B cell (primary cell): ENCODE measurements around the gene KPNB1. TPM values are rescaled to one million over a fixed set of nuclear protein-coding genes. Genes with fewer than 3 reads are reported as not detected.

Experiments used
- ATAC-seq: fragments of 200-7000 bp; cut with Tn5 transposase; one replicate; pipeline ENCODE4 v1.10.0; 2021; ENCODE audit warnings: low read depth, mild to moderate bottlenecking, moderate number of reproducible peaks, moderate library complexity
- CTCF ChIA-PET: fragments of 350-600 bp; sonication (Branson Sonifier 250); formaldehyde crosslinking; loops from one replicate; lab custom pipeline; 2021; ENCODE audit warnings: antibody characterized with exemption, inconsistent platforms; lab: Charles Lee
- POLR2A ChIA-PET: fragments of 350-600 bp; sonication (Branson Sonifier 250); formaldehyde crosslinking; loops from one replicate; lab custom pipeline; 2021; ENCODE audit warnings: antibody characterized with exemption; lab: Charles Lee
- DNase-seq: peaks from one replicate; pipeline ENCODE4 v3.0.0; 2013
- H2AFZ ChIP-seq: 2 replicates; pipeline ENCODE4 v1.6.1; 2012; ENCODE audit warnings: mild to moderate bottlenecking, low read depth, low read length; ENCODE audit not compliant: insufficient read depth, poor library complexity, severe bottlenecking
- H3K27ac ChIP-seq, 2 donors: 1 replicate in 1 of 2; 2 replicates in 1 of 2; pipeline ENCODE4 v1.5.1; 2012 to 2013; ENCODE audit warnings: low read length in 2 of 2, mild to moderate bottlenecking in 2 of 2, moderate library complexity in 1 of 2
- H3K27me3 ChIP-seq, 4 experiments: fragments of 200-600 bp in 1 of 4; sonication (generic) in 1 of 4; replicated peaks in 1 of 4; 1 replicate in 2 of 4; 2 replicates in 2 of 4; pipeline versions ENCODE4 v1.6.1 to v1.7.0; 2013 to 2016; ENCODE audit warnings: low read length in 3 of 4, mild to moderate bottlenecking in 2 of 4, mixed read lengths in 1 of 4, moderate library complexity in 1 of 4; ENCODE audit not compliant: insufficient read depth in 4 of 4, control insufficient read depth in 3 of 4; ENCODE audit errors: control extremely low read depth in 1 of 4
- H3K36me3 ChIP-seq, 2 experiments: replicated peaks in 1 of 2; 1 replicate in 1 of 2; 2 replicates in 1 of 2; pipeline versions ENCODE4 v1.6.1 to v1.7.1; 2013; ENCODE audit warnings: low read length in 1 of 2; ENCODE audit not compliant: insufficient read depth in 2 of 2, control insufficient read depth in 1 of 2; ENCODE audit errors: control extremely low read depth in 1 of 2, extremely low read depth in 1 of 2
- H3K4me1 ChIP-seq, 2 donors: fragments of 200-600 bp in 1 of 2; sonication (generic) in 1 of 2; 1 replicate in 1 of 2; 2 replicates in 1 of 2; pipeline versions ENCODE4 v1.5.1 to v1.6.1; 2013 to 2017; ENCODE audit warnings: low read length in 2 of 2; ENCODE audit not compliant: control insufficient read depth in 2 of 2, insufficient read depth in 2 of 2
- H3K4me2 ChIP-seq: replicated peaks from 2 replicates; pipeline ENCODE3; 2012; ENCODE audit warnings: mild to moderate bottlenecking, low read depth, low read length; ENCODE audit not compliant: poor library complexity, severe bottlenecking
- H3K4me3 ChIP-seq, 5 experiments: fragments of 200-600 bp in 1 of 5; sonication (generic) in 1 of 5; 1 replicate in 3 of 5; 2 replicates in 2 of 5; pipeline versions ENCODE4 v1.5.1 to v1.7.0; 2011 to 2016; ENCODE audit warnings: low read length in 4 of 5, mild to moderate bottlenecking in 4 of 5, low read depth in 2 of 5, control low read depth in 1 of 5, moderate library complexity in 1 of 5; ENCODE audit not compliant: insufficient read depth in 1 of 5; ENCODE audit errors: control extremely low read depth in 1 of 5, extremely low read depth in 1 of 5
- H3K79me2 ChIP-seq: fragments of 200-600 bp; sonication (generic); one replicate; pipeline ENCODE4 v1.6.0; 2016; ENCODE audit warnings: low read length; ENCODE audit not compliant: control insufficient read depth, insufficient read depth
- H3K9ac ChIP-seq: fragments of 200-600 bp; sonication (generic); 2 replicates; pipeline ENCODE4 v1.6.1; 2017; ENCODE audit warnings: mild to moderate bottlenecking, low read length, moderate library complexity
- H3K9me3 ChIP-seq, 3 donors: one replicate each; pipeline versions ENCODE4 v1.6.1 to v1.7.1; 2013; ENCODE audit warnings: low read length in 2 of 3; ENCODE audit not compliant: control insufficient read depth in 2 of 3, insufficient read depth in 1 of 3; ENCODE audit errors: control extremely low read depth in 1 of 3
- H4K20me1 ChIP-seq: 2 replicates; pipeline ENCODE4 v1.6.0; 2012; ENCODE audit warnings: mild to moderate bottlenecking, low read length; ENCODE audit not compliant: insufficient read depth, control insufficient read depth, poor library complexity, severe bottlenecking
- H3K27ac Mint-ChIP-seq: one replicate; pipeline ENCODE4 v1.8.0; 2021; ENCODE audit warnings: mixed read lengths
- H3K27me3 Mint-ChIP-seq: one replicate; pipeline ENCODE4 v1.8.0; 2021; ENCODE audit warnings: mixed read lengths
- H3K4me1 Mint-ChIP-seq: one replicate; pipeline ENCODE4 v1.8.0; 2021; ENCODE audit warnings: mixed read lengths
- H3K4me3 Mint-ChIP-seq: one replicate; pipeline ENCODE4 v1.8.0; 2021; ENCODE audit warnings: mixed read lengths
- H3K9me3 Mint-ChIP-seq: one replicate; pipeline ENCODE4 v1.8.0; 2022; ENCODE audit warnings: mixed read lengths; ENCODE audit not compliant: insufficient read depth
- EZH2 ChIP-seq: IDR thresholded peaks from 2 replicates; pipeline ENCODE4 v1.6.1; 2012; ENCODE audit warnings: borderline replicate concordance, low read depth, mild to moderate bottlenecking, moderate library complexity, low read length; ENCODE audit not compliant: insufficient read depth, poor library complexity, severe bottlenecking
- WGBS: methylation state at CpG from one replicate; pipeline ENCODE4 v1.1.5; 2013; ENCODE audit warnings: missing lambda C conversion rate; ENCODE audit not compliant: insufficient coverage; 5-methylcytosine and 5-hydroxymethylcytosine counted together
- intact Hi-C: fragments of 100-400 bp; cut with micrococcal nuclease; formaldehyde crosslinking; loops from one replicate; pipeline ENCODE4 v1.10.0; 2022
- polyA plus RNA-seq: library from polyadenylated mRNA; depleted of rRNA; stranded (reverse); fragments of >200 nt; gene quantifications from 2 replicates; pipeline ENCODE4 v1.2.3, GENCODE V29; 2012
- total RNA-seq, 2 donors: library from RNA; stranded (reverse); fragments of 120-200 nt in 1 of 2; gene quantifications; 1 replicate in 1 of 2; 2 replicates in 1 of 2; pipeline versions ENCODE4 v1.2.3 to v1.2.4, GENCODE V29; 2013 to 2022
- TF ChIP-seq, protein P1 (sequence below): fragments of 200-600 bp; IDR thresholded peaks from one replicate; pipeline ENCODE4 v1.8.0; 2022; ENCODE audit warnings: antibody characterized with exemption, mild to moderate bottlenecking

KPNB1 gene
- total and polyA plus RNA-seq, 2 donors (not counting 1 experiment from before 2014, with no cell fraction given), result 60.6 to 278 TPM

DNA sequence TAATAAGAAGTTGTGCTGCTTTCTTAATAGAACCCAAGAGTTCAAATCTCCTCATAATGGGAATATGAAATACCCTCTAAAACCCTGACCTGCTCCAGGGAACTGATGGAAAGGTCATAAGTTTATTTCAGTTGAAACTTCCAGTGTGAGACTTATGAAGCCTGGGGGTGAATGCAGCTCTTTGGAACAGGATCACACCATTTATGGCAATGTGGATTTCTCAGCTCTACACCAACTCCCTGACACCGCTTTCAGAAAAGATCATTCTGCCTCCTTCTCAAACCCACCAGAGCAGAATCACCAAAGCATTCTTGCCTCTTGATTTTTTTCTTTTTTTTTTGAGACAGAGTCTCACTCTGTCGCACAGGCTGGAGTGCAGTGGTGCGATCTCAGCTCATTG is 16.7 kb upstream of the KPNB1 start:
- Histone ChIP-seq H3K4me3 (no peak overlapping the region), H3K4me1 (no peaks in the 10 kb centered on the region), H3K27ac (no peak overlapping the region), H3K9me3 (no peaks in the 10 kb centered on the region), H3K79me2 (no peaks in the 10 kb centered on the region), H2AFZ (no peak overlapping the region), H3K36me3 (peaks cover 0 to 1% of the 10 kb centered on the region in 2 experiments), H3K4me2 (no peak overlapping the region), H3K9ac (no peak overlapping the region), H4K20me1 (no peaks in the 10 kb centered on the region), H3K27me3 (no peaks in the 10 kb centered on the region)
- 100% methylated on average over 3 of the region's 3 CpGs for WGBS
- Mint-ChIP-seq H3K4me3 (no peak overlapping the region), H3K27me3 (no peaks in the 10 kb centered on the region), H3K9me3 (no peaks in the 10 kb centered on the region), H3K4me1 (no peaks in the 10 kb centered on the region), H3K27ac (no peak overlapping the region)
- DNase-seq (no peak), ATAC-seq (no peak)
- intact Hi-C loops, result no loop called here
- CTCF ChIA-PET, result no interaction called here
- TF ChIP-seq, protein P1, sequence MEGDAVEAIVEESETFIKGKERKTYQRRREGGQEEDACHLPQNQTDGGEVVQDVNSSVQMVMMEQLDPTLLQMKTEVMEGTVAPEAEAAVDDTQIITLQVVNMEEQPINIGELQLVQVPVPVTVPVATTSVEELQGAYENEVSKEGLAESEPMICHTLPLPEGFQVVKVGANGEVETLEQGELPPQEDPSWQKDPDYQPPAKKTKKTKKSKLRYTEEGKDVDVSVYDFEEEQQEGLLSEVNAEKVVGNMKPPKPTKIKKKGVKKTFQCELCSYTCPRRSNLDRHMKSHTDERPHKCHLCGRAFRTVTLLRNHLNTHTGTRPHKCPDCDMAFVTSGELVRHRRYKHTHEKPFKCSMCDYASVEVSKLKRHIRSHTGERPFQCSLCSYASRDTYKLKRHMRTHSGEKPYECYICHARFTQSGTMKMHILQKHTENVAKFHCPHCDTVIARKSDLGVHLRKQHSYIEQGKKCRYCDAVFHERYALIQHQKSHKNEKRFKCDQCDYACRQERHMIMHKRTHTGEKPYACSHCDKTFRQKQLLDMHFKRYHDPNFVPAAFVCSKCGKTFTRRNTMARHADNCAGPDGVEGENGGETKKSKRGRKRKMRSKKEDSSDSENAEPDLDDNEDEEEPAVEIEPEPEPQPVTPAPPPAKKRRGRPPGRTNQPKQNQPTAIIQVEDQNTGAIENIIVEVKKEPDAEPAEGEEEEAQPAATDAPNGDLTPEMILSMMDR, result no peak
- TF ChIP-seq EZH2, result no peak
- POLR2A ChIA-PET, result no interaction called here

- Histone ChIP-seq H3K79me2 (no peaks in the 10 kb centered on the region), H4K20me1 (no peaks in the 10 kb centered on the region), H3K4me3 (no peak overlapping the region), H3K9me3 (no peaks in the 10 kb centered on the region), H3K9ac (no peak overlapping the region), H2AFZ (no peak overlapping the region), H3K27ac (no peak overlapping the region), H3K4me1 (no peaks in the 10 kb centered on the region), H3K36me3 (peaks cover 0 to 1% of the 10 kb centered on the region in 2 experiments), H3K27me3 (no peaks in the 10 kb centered on the region), H3K4me2 (no peak overlapping the region)
- no peak for ATAC-seq
- H3K9me3 Mint-ChIP-seq, result no peaks in the 10 kb centered on the region
- DNase-seq, result no peak
- WGBS, result no CpG with 5 or more reads among the region's 1 CpG
- no peak overlapping the region for H3K27ac Mint-ChIP-seq
- TF ChIP-seq, protein P1, result no peak
- TF ChIP-seq EZH2, result no peak
- intact Hi-C loops, result no loop called here
- H3K27me3 Mint-ChIP-seq, result no peaks in the 10 kb centered on the region
- H3K4me1 Mint-ChIP-seq, result no peaks in the 10 kb centered on the region
- POLR2A ChIA-PET, result no interaction called here
- CTCF ChIA-PET, result interaction anchor here (0.7 to 1.8 kb wide), 4 partner anchors 16 to 691 kb away, joined by 3 to 4 read pairs (median 4); no protein-coding TSS in a partner anchor
- H3K4me3 Mint-ChIP-seq, result no peak overlapping the region
These were observed 15.7 kb upstream of the KPNB1 start for GRCh38 chr17:47633996-47634395.
